H1 (cell line): ENCODE data around the gene SSC5D. TPM values are rescaled to one million over a fixed set of nuclear protein-coding genes. Genes with fewer than 3 reads are reported as not detected.
A peak's percentile ranks its signal among the peaks of the same experiment; 100 is the strongest.

ENCODE experiments used
- CTCF ChIA-PET: fragments of 300-600 bp; sonication (Branson Sonifier 250); formaldehyde crosslinking; loops from one replicate; lab custom pipeline; 2021; ENCODE audit not compliant: partially characterized antibody; lab: Charles Lee
- POLR2A ChIA-PET: fragments of 300-600 bp; sonication (Branson Sonifier 250); formaldehyde crosslinking; loops from one replicate; lab custom pipeline; 2021; ENCODE audit warnings: inconsistent platforms; ENCODE audit not compliant: partially characterized antibody; lab: Charles Lee
- DNase-seq, 2 experiments: peaks; one replicate each; pipeline versions ENCODE4 v3.0.0 to v3.0.0-alpha.2; 2010 to 2022; ENCODE audit warnings: low spot score in 2 of 2, low read depth in 1 of 2, mixed read lengths in 1 of 2
- FAIRE-seq: peaks from 2 replicates; lab custom pipeline; 2011; peaks lifted over from hg19 to GRCh38; lab: Jason Lieb, UNC
- H2AFZ ChIP-seq: 2 replicates; pipeline ENCODE4 v1.8.1; 2012; ENCODE audit warnings: low read length, inconsistent platforms
- H2AK5ac ChIP-seq: 2 replicates; pipeline ENCODE4 v1.6.1; 2013; ENCODE audit warnings: low read depth, low read length
- H2BK120ac ChIP-seq: replicated peaks from 2 replicates; pipeline ENCODE3; 2013; ENCODE audit warnings: low read depth, low read length, inconsistent platforms
- H2BK12ac ChIP-seq: 2 replicates; pipeline ENCODE4 v1.6.1; 2013; ENCODE audit warnings: low read depth, low read length
- H2BK15ac ChIP-seq: 2 replicates; pipeline ENCODE4 v1.6.1; 2013; ENCODE audit warnings: low read length
- H2BK20ac ChIP-seq: 2 replicates; pipeline ENCODE4 v1.6.1; 2013; ENCODE audit warnings: low read length
- H2BK5ac ChIP-seq: 2 replicates; pipeline ENCODE4 v1.6.1; 2013; ENCODE audit warnings: low read depth, low read length
- H3K14ac ChIP-seq: 2 replicates; pipeline ENCODE4 v1.6.1; 2013; ENCODE audit warnings: inconsistent platforms; ENCODE audit not compliant: insufficient read length
- H3K18ac ChIP-seq: 2 replicates; pipeline ENCODE4 v1.6.1; 2013; ENCODE audit warnings: low read length; ENCODE audit errors: extremely low read depth
- H3K23ac ChIP-seq: 2 replicates; pipeline ENCODE4 v1.6.1; 2013; ENCODE audit warnings: inconsistent platforms; ENCODE audit not compliant: insufficient read length
- H3K23me2 ChIP-seq: 2 replicates; pipeline ENCODE4 v1.6.1; 2013; ENCODE audit warnings: low read depth, low read length
- H3K27ac ChIP-seq: 2 replicates; pipeline ENCODE4 v1.6.1; 2011; ENCODE audit warnings: low read depth, low read length, inconsistent platforms
- H3K27me3 ChIP-seq, 4 experiments: replicated peaks in 1 of 4; 1 replicate in 1 of 4; 2 replicates in 3 of 4; pipeline versions ENCODE4 v1.6.1 to v1.8.1; 2011 to 2013; ENCODE audit warnings: low read length in 3 of 4, mild to moderate bottlenecking in 3 of 4, inconsistent platforms in 2 of 4, mixed read lengths in 2 of 4, moderate library complexity in 1 of 4; ENCODE audit not compliant: control insufficient read depth in 3 of 4, insufficient read depth in 3 of 4; ENCODE audit errors: extremely low read depth in 1 of 4
- H3K36me3 ChIP-seq, 4 experiments: 2 replicates each; pipeline versions ENCODE4 v1.6.1 to v1.8.1; 2011 to 2013; ENCODE audit warnings: mild to moderate bottlenecking in 4 of 4, low read length in 3 of 4, moderate library complexity in 2 of 4, control low read depth in 1 of 4, inconsistent platforms in 1 of 4; ENCODE audit not compliant: insufficient read depth in 4 of 4, control insufficient read depth in 2 of 4
- H3K4ac ChIP-seq: replicated peaks from 2 replicates; pipeline ENCODE3; 2013; ENCODE audit warnings: low read length, low read depth, mixed read lengths, inconsistent platforms; ENCODE audit not compliant: insufficient read length
- H3K4me1 ChIP-seq, 4 experiments: replicated peaks in 1 of 4; 1 replicate in 1 of 4; 2 replicates in 3 of 4; pipeline versions ENCODE4 v1.6.1 to v1.8.1; 2011 to 2013; ENCODE audit warnings: low read length in 3 of 4, inconsistent platforms in 2 of 4, mixed read lengths in 1 of 4; ENCODE audit not compliant: insufficient read depth in 4 of 4, control insufficient read depth in 3 of 4
- H3K4me2 ChIP-seq, 2 experiments: 2 replicates each; pipeline versions ENCODE4 v1.6.1 to v1.8.1; 2011 to 2013; ENCODE audit warnings: low read depth in 2 of 2, low read length in 2 of 2, control low read depth in 1 of 2, inconsistent platforms in 1 of 2, mild to moderate bottlenecking in 1 of 2; ENCODE audit not compliant: insufficient read depth in 1 of 2
- H3K4me3 ChIP-seq, 4 experiments: fragments of 200-600, 300-600 bp in 1 of 4; sonication (generic), shearing (Covaris generic), sonication (Bioruptor Twin) in 1 of 4; 2 replicates each; pipeline versions ENCODE4 v1.5.1 to v1.8.1; 2011 to 2016; ENCODE audit warnings: low read length in 4 of 4, low read depth in 3 of 4, control low read depth in 2 of 4, inconsistent platforms in 2 of 4, mild to moderate bottlenecking in 2 of 4, mixed read lengths in 1 of 4, moderate library complexity in 1 of 4; ENCODE audit not compliant: insufficient read depth in 2 of 4; ENCODE audit errors: extremely low read depth in 1 of 4
- H3K56ac ChIP-seq: replicated peaks from 2 replicates; pipeline ENCODE3; 2013; ENCODE audit warnings: low read depth, mild to moderate bottlenecking, mixed read lengths, low read length, inconsistent platforms; ENCODE audit not compliant: insufficient read length
- H3K79me1 ChIP-seq: 2 replicates; pipeline ENCODE4 v1.6.1; 2013; ENCODE audit warnings: low read depth, low read length, control low read depth
- H3K79me2 ChIP-seq, 2 experiments: 2 replicates each; pipeline versions ENCODE4 v1.6.1 to v1.8.1; 2012 to 2013; ENCODE audit warnings: low read length in 2 of 2, mild to moderate bottlenecking in 2 of 2, inconsistent platforms in 1 of 2; ENCODE audit not compliant: insufficient read depth in 2 of 2, control insufficient read depth in 1 of 2
- H3K9ac ChIP-seq, 4 experiments: replicated peaks in 1 of 4; 1 replicate in 1 of 4; 2 replicates in 3 of 4; pipeline versions ENCODE4 v1.6.1 to v1.8.1; 2011 to 2013; ENCODE audit warnings: low read depth in 3 of 4, low read length in 3 of 4, control low read depth in 2 of 4, mild to moderate bottlenecking in 2 of 4, moderate library complexity in 2 of 4, inconsistent platforms in 1 of 4; ENCODE audit errors: extremely low read depth in 1 of 4
- H3K9me3 ChIP-seq, 2 experiments: 2 replicates each; pipeline versions ENCODE4 v1.6.1 to v1.8.1; 2012 to 2013; ENCODE audit warnings: mild to moderate bottlenecking in 2 of 2, moderate library complexity in 2 of 2, control low read depth in 1 of 2, inconsistent platforms in 1 of 2, low read depth in 1 of 2, low read length in 1 of 2, mixed read lengths in 1 of 2; ENCODE audit not compliant: insufficient read depth in 2 of 2
- H4K20me1 ChIP-seq, 2 experiments: replicated peaks in 1 of 2; 2 replicates each; pipeline versions ENCODE3 to v1.8.1; 2011 to 2013; ENCODE audit warnings: inconsistent platforms in 2 of 2, low read length in 2 of 2, mild to moderate bottlenecking in 1 of 2; ENCODE audit not compliant: insufficient read depth in 2 of 2, control insufficient read depth in 1 of 2
- H4K5ac ChIP-seq: 2 replicates; pipeline ENCODE4 v1.6.1; 2013; ENCODE audit warnings: low read length, low read depth, mixed read lengths, inconsistent platforms; ENCODE audit not compliant: insufficient read length
- H4K8ac ChIP-seq: 2 replicates; pipeline ENCODE4 v1.8.0; 2013; ENCODE audit warnings: mild to moderate bottlenecking, moderate library complexity, low read length, inconsistent platforms; ENCODE audit not compliant: insufficient read depth; ENCODE audit errors: extremely low read depth
- H4K91ac ChIP-seq: replicated peaks from 2 replicates; pipeline ENCODE3; 2013; ENCODE audit warnings: low read length, mixed read lengths, inconsistent platforms; ENCODE audit not compliant: insufficient read length
- BCL11A ChIP-seq, 2 experiments: IDR thresholded peaks; one replicate each; pipeline ENCODE4 v1.6.1; 2011; ENCODE audit warnings: low read depth in 2 of 2, low read length in 2 of 2, mild to moderate bottlenecking in 2 of 2
- CBX8 ChIP-seq: fragments of 300-800, 300-1000 bp; sonication (generic); IDR thresholded peaks from 2 replicates; pipeline ENCODE4 v1.7.1; 2016; ENCODE audit warnings: low read depth, low read length, borderline replicate concordance
- CHD2 ChIP-seq: IDR thresholded peaks from 2 replicates; pipeline ENCODE4 v1.6.1; 2012; ENCODE audit warnings: low read length, improper control_type of control experiment
- CREB1 ChIP-seq: IDR thresholded peaks from 2 replicates; pipeline ENCODE4 v1.6.1; 2012; ENCODE audit warnings: inconsistent platforms
- JUND ChIP-seq: IDR thresholded peaks from 2 replicates; pipeline ENCODE4 v1.6.1; 2011; ENCODE audit warnings: mild to moderate bottlenecking, improper control_type of control experiment, low read length
- MAFK ChIP-seq: IDR thresholded peaks from 2 replicates; pipeline ENCODE4 v1.6.1; 2012; ENCODE audit warnings: low read depth, mild to moderate bottlenecking, improper control_type of control experiment, low read length
- PHF8 ChIP-seq: fragments of 200-600 bp; sonication (generic); conservative IDR thresholded peaks from 2 replicates; pipeline ENCODE4 v1.7.1; 2012; ENCODE audit warnings: low read depth, mild to moderate bottlenecking, inconsistent platforms, low read length, moderate library complexity
- RBBP5 ChIP-seq: IDR thresholded peaks from 2 replicates; pipeline ENCODE4 v1.7.1; 2012; ENCODE audit warnings: low read depth, mild to moderate bottlenecking, inconsistent platforms, low read length, moderate library complexity, borderline replicate concordance
- SAP30 ChIP-seq: fragments of 300-600 bp; sonication (generic); IDR thresholded peaks from 2 replicates; pipeline ENCODE4 v1.7.1; 2012; ENCODE audit warnings: low read length, moderate library complexity, mild to moderate bottlenecking, inconsistent platforms; ENCODE audit not compliant: insufficient read depth, insufficient replicate concordance
- TAF7 ChIP-seq: optimal IDR thresholded peaks from 2 replicates; pipeline ENCODE3; 2011; ENCODE audit warnings: low read depth, mild to moderate bottlenecking, inconsistent platforms, low read length, moderate library complexity, borderline replicate concordance
- WGBS, 2 experiments: shearing (Covaris generic) in 1 of 2; methylation state at CpG; one replicate each; pipeline versions ENCODE4 v1.1.6 to v1.1.7; 2013 to 2015; ENCODE audit warnings: low lambda C conversion rate in 2 of 2, mixed read lengths in 2 of 2, inconsistent platforms in 1 of 2, low coverage in 1 of 2, missing lambda C conversion rate in 1 of 2; ENCODE audit not compliant: insufficient replicate concordance in 2 of 2, insufficient coverage in 1 of 2, insufficient read length in 1 of 2; ENCODE audit errors: extremely low coverage in 1 of 2, missing lambda C conversion rate in 1 of 2; 5-methylcytosine and 5-hydroxymethylcytosine counted together
- polyA plus RNA-seq, 7 experiments: library from polyadenylated mRNA; depleted of rRNA in 3 of 7; stranded (reverse) in 5 of 7; unstranded in 2 of 7; fragments of >200 nt in 5 of 7; fragments of 200-250 nt in 2 of 7; gene quantifications; 1 replicate in 5 of 7; 2 replicates in 1 of 7; 4 replicates in 1 of 7; pipeline versions ENCODE4 v1.2.1 to v1.2.3, GENCODE V29; 2011 to 2013; ENCODE audit warnings: missing spikeins in 2 of 7, mixed read lengths in 2 of 7
- total RNA-seq: library from RNA; stranded (reverse); fragmentation: NEBNext Ultra II Directional; extraction: Animal tissue kit (Norgen Biotek cat#: 25700); gene quantifications from 2 replicates; pipeline ENCODE4 v1.2.1, GENCODE V29; 2021

The SSC5D gene
- total and polyA plus RNA-seq, 2 of the 8 experiments (the other 6 are each of a cell fraction or from before 2014, with no cell fraction given) = 0.39 to 1.7 TPM

DNA sequence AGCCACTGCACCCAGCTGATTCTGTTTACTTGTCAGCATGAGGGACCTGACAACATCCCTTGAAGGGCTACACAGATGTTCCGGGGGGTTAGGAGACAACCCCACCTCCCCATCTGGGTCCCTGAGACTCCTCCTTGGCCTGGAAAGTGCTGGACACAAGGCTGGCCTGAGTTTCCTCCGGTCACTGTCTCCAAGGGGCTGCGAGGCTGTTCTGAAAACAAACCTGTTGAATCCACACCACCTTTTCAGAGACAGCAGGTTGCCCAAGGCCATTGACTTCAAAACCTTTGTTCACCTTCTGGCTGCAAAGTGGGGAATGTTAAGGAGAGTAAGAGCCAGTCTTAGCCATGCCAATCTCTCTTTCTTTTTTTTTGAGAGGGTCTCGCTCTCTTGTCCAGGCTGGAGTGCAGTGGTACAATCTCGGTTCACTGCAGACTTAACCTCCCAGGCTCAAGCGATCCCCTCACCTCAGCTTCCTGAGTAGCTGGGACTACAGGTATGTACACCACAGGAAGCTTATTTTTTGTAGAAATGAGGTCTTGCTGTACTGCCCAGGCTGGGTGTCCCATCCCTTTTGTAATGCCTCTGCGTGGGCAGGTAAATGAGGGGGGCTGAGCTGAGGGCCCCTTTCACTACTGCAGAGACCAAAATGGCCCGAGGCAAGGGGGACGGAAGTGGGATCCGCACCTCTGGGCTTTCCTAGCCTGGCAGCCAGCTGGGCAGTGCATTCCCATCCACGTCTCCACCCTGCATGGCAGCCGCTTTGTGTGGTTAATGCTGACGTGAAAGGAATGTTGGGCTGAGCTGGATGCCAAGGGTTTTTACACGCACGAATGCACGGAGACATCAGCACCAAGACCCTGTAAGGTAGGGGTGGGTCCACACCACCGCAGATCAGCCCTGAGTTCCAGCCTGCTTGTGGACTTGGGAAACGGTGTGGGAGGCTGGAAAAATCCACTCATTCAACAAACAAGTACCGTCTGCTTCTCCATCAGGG, 13.7 kb upstream of the SSC5D start:
- H2BK12ac ChIP-seq = peak overlapping the region; percentile 95; the same call in 1 of the 2 replicates
- H3K36me3 ChIP-seq = no peaks in the 10 kb centered on the region
- H3K27me3 ChIP-seq = no peaks in the 10 kb centered on the region; a peak in 2 of 7 replicates
- H2AFZ ChIP-seq = no peak overlapping the region
- no peaks in the 10 kb centered on the region for H3K9me3 ChIP-seq
- CTCF ChIA-PET = interaction anchor here (1.1 to 2.1 kb wide), 3 partner anchors 9 to 29 kb away, joined by 5 to 7 read pairs (median 5); no protein-coding TSS in a partner anchor
- peaks cover 3% of the 10 kb centered on the region for H3K23me2 ChIP-seq
- H3K79me2 ChIP-seq = peaks cover 0 to 16% of the 10 kb centered on the region in 2 experiments; a peak in 2 of 4 replicates
- H2BK15ac ChIP-seq = peak overlapping the region; percentile 98; the same call in 1 of the 2 replicates
- FAIRE-seq = no peak
- H4K91ac ChIP-seq = peak overlapping the region; percentile 59
- H3K23ac ChIP-seq = no peak overlapping the region
- H2AK5ac ChIP-seq = peak overlapping the region; percentile 99
- 0 out of 4 replicates have a peak overlapping the region, but pooled peaks have one; percentile 6 to 37 for H3K4me2 ChIP-seq
- H4K8ac ChIP-seq = no peak overlapping the region; the same call in 1 of the 2 replicates
- H4K5ac ChIP-seq = peak overlapping the region; percentile 60
- peaks cover 0 to 16% (median 6%) of the 10 kb centered on the region in 4 experiments; a peak in 5 of 7 replicates for H3K4me1 ChIP-seq
- peak overlapping the region; percentile 51 for H2BK120ac ChIP-seq
- POLR2A ChIA-PET = interaction anchor here (1.0 to 7.6 kb wide), 6 partner anchors 8 to 125 kb away, joined by 3 to 57 read pairs (median 4); partner anchors contain the start of genes FIZ1, NAT14, SSC5D and ZNF524
- no peak for DNase-seq
- H3K27ac ChIP-seq = no peak overlapping the region; the same call in 1 of the 2 replicates
- WGBS, 2 experiments = 89% methylated on average over 19 of the region's 19 CpGs; no CpG with 5 or more reads in 1 of the 2 experiments
- H2BK5ac ChIP-seq = peak overlapping the region; percentile 66; the same call in 1 of the 2 replicates
- no peak overlapping the region for H3K56ac ChIP-seq
- no peaks in the 10 kb centered on the region for H4K20me1 ChIP-seq
- no peak overlapping the region for H3K4me3 ChIP-seq
- H3K9ac ChIP-seq = no peak overlapping the region
- H3K4ac ChIP-seq = no peak overlapping the region
- no peak overlapping the region for H3K18ac ChIP-seq
- H3K79me1 ChIP-seq = peaks cover 11% of the 10 kb centered on the region
- H3K14ac ChIP-seq = no peak overlapping the region
- H2BK20ac ChIP-seq = peak overlapping the region; percentile 93; the same call in 1 of the 2 replicates
- TF ChIP-seq SAP30 (no peak), RBBP5 (no peak), CHD2 (no peak), MAFK (no peak), JUND (no peak), CBX8 (no peak), TAF7 (no peak), BCL11A (IDR thresholded peaks at IDR 0.05; ENCODE audit: low read depth in 2 of 2, low read length in 2 of 2) (no peak), CREB1 (no peak), PHF8 (no peak)
